MM.1S (cell line): Measurements from ENCODE around the gene C17orf75.

Experiments used
- DNase-seq: peaks from one replicate; pipeline ENCODE4 v3.0.0-alpha.2; 2015
- H2AFZ ChIP-seq: fragments of 300-600 bp; sonication (generic); 2 replicates; pipeline ENCODE4 v1.6.0; 2016; ENCODE audit warnings: antibody characterized with exemption, low read length
- H3F3A ChIP-seq: fragments of 300-600 bp; sonication (generic); 2 replicates; pipeline ENCODE4 v1.6.1; 2016; ENCODE audit warnings: mild to moderate bottlenecking, antibody characterized with exemption, low read length, moderate library complexity, mixed read lengths; ENCODE audit not compliant: insufficient read depth
- H3K27ac ChIP-seq: fragments of 300-600 bp; sonication (generic); 2 replicates; pipeline ENCODE4 v1.5.1; 2016; ENCODE audit warnings: mild to moderate bottlenecking, low read length
- H3K27me3 ChIP-seq: fragments of 300-600 bp; sonication (generic); replicated peaks from 2 replicates; pipeline ENCODE4 v1.6.0; 2016; ENCODE audit warnings: low read length; ENCODE audit not compliant: insufficient read depth
- H3K36me3 ChIP-seq: fragments of 300-600 bp; sonication (generic); replicated peaks from 2 replicates; pipeline ENCODE4 v1.6.1; 2016; ENCODE audit warnings: mild to moderate bottlenecking, low read length, mixed read lengths; ENCODE audit not compliant: insufficient read depth
- H3K4me1 ChIP-seq: fragments of 300-600 bp; sonication (generic); 2 replicates; pipeline ENCODE4 v1.6.1; 2016; ENCODE audit warnings: low read length, mixed read lengths
- H3K4me2 ChIP-seq: fragments of 300-600 bp; sonication (generic); 2 replicates; pipeline ENCODE4 v1.6.0; 2016; ENCODE audit warnings: low read depth, low read length
- H3K4me3 ChIP-seq: fragments of 300-600 bp; sonication (generic); 2 replicates; pipeline ENCODE4 v1.5.1; 2016; ENCODE audit warnings: low read length, mixed read lengths
- H3K79me2 ChIP-seq: fragments of 300-600 bp; sonication (generic); 2 replicates; pipeline ENCODE4 v1.6.1; 2016; ENCODE audit warnings: mixed run types, low read length, mixed read lengths
- H3K9ac ChIP-seq: fragments of 300-600 bp; sonication (generic); 2 replicates; pipeline ENCODE4 v1.6.1; 2016; ENCODE audit warnings: low read length, mixed read lengths
- H3K9me2 ChIP-seq: fragments of 300-600 bp; sonication (generic); replicated peaks from 2 replicates; pipeline ENCODE4 v1.6.1; 2016; ENCODE audit warnings: mild to moderate bottlenecking, low read length, mixed read lengths; ENCODE audit not compliant: insufficient read depth
- H3K9me3 ChIP-seq: fragments of 300-600 bp; sonication (generic); replicated peaks from 2 replicates; pipeline ENCODE4 v1.6.1; 2016; ENCODE audit warnings: mild to moderate bottlenecking, low read length, mixed read lengths; ENCODE audit not compliant: insufficient read depth
- H4K20me1 ChIP-seq: fragments of 300-600 bp; sonication (generic); 2 replicates; pipeline ENCODE4 v1.6.1; 2016; ENCODE audit warnings: mild to moderate bottlenecking, low read length, moderate library complexity, mixed read lengths; ENCODE audit not compliant: insufficient read depth
- EZH2 ChIP-seq: fragments of 300-600 bp; sonication (generic); optimal IDR thresholded peaks from 2 replicates; pipeline ENCODE3; 2017; ENCODE audit warnings: low read depth, mild to moderate bottlenecking, antibody characterized with exemption, low read length, mixed read lengths
- EZH2phosphoT487 ChIP-seq: fragments of 300-600 bp; sonication (generic); IDR thresholded peaks from 2 replicates; pipeline ENCODE4 v1.6.1; 2018; ENCODE audit warnings: antibody characterized with exemption, low read length
- TF ChIP-seq, protein P1 (sequence below): fragments of 300-600 bp; sonication (generic); IDR thresholded peaks from 2 replicates; pipeline ENCODE4 v1.5.1; 2016; ENCODE audit warnings: antibody characterized with exemption, low read length, mixed read lengths

Gene C17orf75

DNA sequence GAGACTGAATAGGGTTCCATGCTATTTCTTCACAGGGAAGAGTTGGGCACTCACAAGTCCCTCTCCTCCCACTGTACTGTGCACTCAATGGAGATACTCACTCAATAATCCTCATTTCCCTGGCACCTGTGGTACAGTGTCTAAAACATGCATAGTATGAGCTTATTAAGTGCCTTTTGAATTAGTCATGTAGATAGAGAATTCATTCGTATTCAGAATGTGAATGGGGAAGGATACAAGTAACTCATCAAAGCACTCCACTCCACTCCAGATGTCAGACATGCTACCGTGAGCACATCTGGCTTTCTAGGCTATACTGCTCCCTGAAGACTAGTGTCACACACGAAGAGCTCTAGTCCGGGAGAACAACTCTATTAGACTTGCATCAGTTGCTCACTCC is 6.3 kb downstream of the C17orf75 start:
- Histone ChIP-seq H3K4me2 (no peak overlapping the region), H3K9ac (no peak overlapping the region), H3F3A (no peaks in the 10 kb centered on the region), H3K79me2 (no peaks in the 10 kb centered on the region), H2AFZ (no peak overlapping the region), H3K4me1 (no peaks in the 10 kb centered on the region), H3K9me3 (no peaks in the 10 kb centered on the region), H3K36me3 (no peaks in the 10 kb centered on the region), H3K4me3 (no peak overlapping the region), H3K9me2 (no peaks in the 10 kb centered on the region), H3K27me3 (no peaks in the 10 kb centered on the region), H4K20me1 (no peaks in the 10 kb centered on the region), H3K27ac (no peak overlapping the region)
- TF ChIP-seq EZH2phosphoT487 = no peak
- TF ChIP-seq EZH2 = no peak
- TF ChIP-seq, protein P1, sequence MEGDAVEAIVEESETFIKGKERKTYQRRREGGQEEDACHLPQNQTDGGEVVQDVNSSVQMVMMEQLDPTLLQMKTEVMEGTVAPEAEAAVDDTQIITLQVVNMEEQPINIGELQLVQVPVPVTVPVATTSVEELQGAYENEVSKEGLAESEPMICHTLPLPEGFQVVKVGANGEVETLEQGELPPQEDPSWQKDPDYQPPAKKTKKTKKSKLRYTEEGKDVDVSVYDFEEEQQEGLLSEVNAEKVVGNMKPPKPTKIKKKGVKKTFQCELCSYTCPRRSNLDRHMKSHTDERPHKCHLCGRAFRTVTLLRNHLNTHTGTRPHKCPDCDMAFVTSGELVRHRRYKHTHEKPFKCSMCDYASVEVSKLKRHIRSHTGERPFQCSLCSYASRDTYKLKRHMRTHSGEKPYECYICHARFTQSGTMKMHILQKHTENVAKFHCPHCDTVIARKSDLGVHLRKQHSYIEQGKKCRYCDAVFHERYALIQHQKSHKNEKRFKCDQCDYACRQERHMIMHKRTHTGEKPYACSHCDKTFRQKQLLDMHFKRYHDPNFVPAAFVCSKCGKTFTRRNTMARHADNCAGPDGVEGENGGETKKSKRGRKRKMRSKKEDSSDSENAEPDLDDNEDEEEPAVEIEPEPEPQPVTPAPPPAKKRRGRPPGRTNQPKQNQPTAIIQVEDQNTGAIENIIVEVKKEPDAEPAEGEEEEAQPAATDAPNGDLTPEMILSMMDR = no peak
- DNase-seq = no peak

DNA sequence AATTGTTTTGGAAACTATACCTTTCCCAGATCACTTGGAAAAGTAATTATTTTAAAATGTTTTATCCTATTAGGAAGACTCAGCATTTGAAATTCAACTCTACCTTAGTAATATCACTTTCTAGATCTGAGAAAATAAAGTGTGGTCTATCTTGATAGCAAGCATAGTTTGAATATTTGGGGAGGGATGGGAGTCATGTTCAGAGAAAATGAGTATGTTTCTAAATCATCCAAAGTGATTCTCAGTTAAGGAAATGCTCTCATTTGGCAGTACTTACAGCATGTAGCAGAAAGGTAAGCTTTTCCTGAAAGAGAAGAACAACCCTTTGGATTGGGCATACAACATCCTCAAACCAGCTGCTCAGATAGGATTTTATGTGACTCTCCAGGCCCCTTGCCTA is 6.9 kb downstream of the C17orf75 start:
- Histone ChIP-seq H3K36me3 (no peaks in the 10 kb centered on the region), H3K9me2 (no peaks in the 10 kb centered on the region), H3K4me1 (no peaks in the 10 kb centered on the region), H4K20me1 (no peaks in the 10 kb centered on the region), H3K9me3 (no peaks in the 10 kb centered on the region), H3F3A (no peaks in the 10 kb centered on the region), H3K4me3 (no peak overlapping the region), H3K27ac (no peak overlapping the region), H3K4me2 (no peak overlapping the region), H3K27me3 (no peaks in the 10 kb centered on the region), H3K9ac (no peak overlapping the region), H2AFZ (no peak overlapping the region), H3K79me2 (no peaks in the 10 kb centered on the region)
- DNase-seq = no peak
- TF ChIP-seq EZH2phosphoT487 (no peak), EZH2 (no peak)
- TF ChIP-seq, protein P1 = no peak

DNA sequence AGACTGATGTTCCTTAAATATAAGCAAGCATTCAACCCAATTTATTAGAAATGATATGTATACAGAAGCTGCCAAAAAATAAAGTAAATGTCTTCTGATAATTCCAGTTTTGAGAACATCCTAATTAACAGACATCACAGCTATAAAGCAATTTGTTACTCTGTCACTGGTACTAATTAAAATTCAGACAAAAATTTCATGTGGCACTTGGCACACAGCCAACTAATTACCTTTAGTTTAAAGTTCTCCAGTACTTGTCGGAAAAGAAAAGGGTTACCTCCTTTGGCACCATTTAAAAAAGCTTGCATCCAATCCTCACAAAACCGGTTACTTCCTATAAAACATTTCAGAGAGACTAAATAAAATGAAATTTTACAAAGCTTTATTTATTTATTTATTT is 8.8 kb downstream of the C17orf75 start:
- H3K4me3 ChIP-seq = no peak overlapping the region
- no peaks in the 10 kb centered on the region for H3K4me1 ChIP-seq
- no peak overlapping the region for H3K4me2 ChIP-seq
- DNase-seq = no peak
- H3K36me3 ChIP-seq = no peaks in the 10 kb centered on the region
- no peaks in the 10 kb centered on the region for H3K79me2 ChIP-seq
- no peaks in the 10 kb centered on the region for H3K27me3 ChIP-seq
- H3K9me3 ChIP-seq = no peaks in the 10 kb centered on the region
- H3K27ac ChIP-seq = no peak overlapping the region
- no peaks in the 10 kb centered on the region for H4K20me1 ChIP-seq
- no peak overlapping the region for H2AFZ ChIP-seq
- no peaks in the 10 kb centered on the region for H3K9me2 ChIP-seq
- no peak overlapping the region for H3K9ac ChIP-seq
- TF ChIP-seq EZH2phosphoT487 (no peak), EZH2 (no peak)
- H3F3A ChIP-seq = no peaks in the 10 kb centered on the region

DNA sequence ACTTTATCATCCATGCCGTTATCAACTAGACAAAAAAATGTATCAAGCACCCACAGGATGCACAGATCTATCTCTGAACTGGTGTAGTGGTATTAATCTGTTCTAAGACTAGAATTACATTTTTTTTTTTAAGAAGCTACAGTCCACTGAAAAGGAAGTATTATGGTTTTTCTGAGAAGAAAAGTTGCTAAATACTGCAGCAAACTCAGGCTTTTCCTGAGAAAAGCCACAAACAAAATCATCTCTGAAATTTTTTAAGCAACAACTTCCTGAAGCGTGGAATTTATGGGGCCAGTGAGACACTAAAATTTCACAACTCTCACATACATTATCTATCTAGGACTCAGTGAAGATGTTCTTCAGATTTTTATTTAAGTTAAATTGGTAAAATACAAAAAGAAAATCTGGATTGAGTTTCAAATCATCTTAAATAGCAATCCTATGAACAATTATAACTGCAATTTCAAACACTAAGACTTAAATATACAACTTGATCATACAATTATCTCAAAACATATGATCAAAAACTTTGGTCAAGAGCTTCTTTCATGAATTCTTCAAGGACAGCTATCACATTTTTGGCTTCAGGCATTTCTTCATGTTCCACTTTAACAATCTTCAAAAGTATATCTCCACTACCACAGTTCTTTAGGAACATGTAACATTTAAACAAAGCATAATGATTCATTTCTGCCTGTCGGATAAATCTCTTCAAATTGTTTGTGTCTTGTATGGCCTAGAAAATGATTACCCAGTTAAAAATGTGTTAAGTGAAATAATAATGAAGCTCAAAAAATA is 10.5 kb downstream of the C17orf75 start:
- no peaks in the 10 kb centered on the region for H4K20me1 ChIP-seq
- no peaks in the 10 kb centered on the region for H3K4me1 ChIP-seq
- H3K36me3 ChIP-seq = no peaks in the 10 kb centered on the region
- no peaks in the 10 kb centered on the region for H3K27me3 ChIP-seq
- no peak overlapping the region for H3K4me3 ChIP-seq
- H3K9ac ChIP-seq = no peak overlapping the region
- H3K9me3 ChIP-seq = no peaks in the 10 kb centered on the region
- no peaks in the 10 kb centered on the region for H3F3A ChIP-seq
- H3K4me2 ChIP-seq = no peak overlapping the region
- H2AFZ ChIP-seq = no peak overlapping the region
- H3K79me2 ChIP-seq = no peaks in the 10 kb centered on the region
- H3K27ac ChIP-seq = no peak overlapping the region
- TF ChIP-seq, protein P1 = no peak
- no peak for TF ChIP-seq EZH2phosphoT487
- TF ChIP-seq EZH2 = no peak
- DNase-seq = no peak
- H3K9me2 ChIP-seq = no peaks in the 10 kb centered on the region
